HepG2 (cell line): ENCODE measurements around the gene NOC2L.

Source experiments
- CTCF ChIP-seq: sonication (generic); formaldehyde crosslinking; IDR thresholded peaks from 2 replicates; pipeline ENCODE4 v1.5.0; 2020; ENCODE audit warnings: mild to moderate bottlenecking, missing genetic modification reagents, moderate library complexity
- POLR2AphosphoS5 ChIP-seq: IDR thresholded peaks from 2 replicates; pipeline ENCODE4 v1.6.1; 2012; ENCODE audit warnings: low read depth, low read length
- ZNF281 ChIP-seq: sonication (generic); formaldehyde crosslinking; IDR thresholded peaks from 2 replicates; pipeline ENCODE4 v1.4.0; 2020; ENCODE audit warnings: missing genetic modification reagents, borderline replicate concordance
- ZNF850 ChIP-seq: sonication (generic); formaldehyde crosslinking; conservative IDR thresholded peaks from 2 replicates; pipeline ENCODE4 v1.9.0; 2021; ENCODE audit warnings: mild to moderate bottlenecking, missing genetic modification reagents

DNA sequence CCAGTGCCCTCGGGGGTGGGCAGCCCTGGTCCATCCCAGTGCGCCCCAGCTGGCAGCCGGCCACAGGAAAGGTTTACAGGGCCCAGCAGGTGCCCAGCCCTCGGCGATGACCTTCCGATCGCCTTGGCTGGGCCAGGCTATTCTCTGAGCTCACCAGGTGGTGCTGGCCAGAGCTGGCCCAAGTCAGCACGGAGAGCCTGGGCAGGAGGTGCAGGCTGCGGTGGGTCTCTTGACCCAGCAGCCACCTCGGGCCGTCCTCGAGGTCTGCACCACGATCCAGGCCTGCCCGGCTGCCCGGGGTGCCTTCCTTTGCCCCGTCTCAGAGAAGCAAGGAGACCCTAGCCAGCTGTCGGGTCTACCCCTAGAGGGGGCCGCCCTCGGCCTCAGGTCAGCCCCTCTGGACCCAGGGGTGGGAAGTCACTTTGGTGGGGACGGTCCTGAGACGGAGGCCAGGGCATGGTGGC, 22.5 kb upstream of the NOC2L start:
- TF ChIP-seq POLR2AphosphoS5 = no peak
- TF ChIP-seq ZNF281 = no peak
- no peak for TF ChIP-seq CTCF (CRISPR knock-in tag)
- TF ChIP-seq ZNF850 (CRISPR knock-in tag) = no peak
